ENCODE data around the gene DET1. TPM values are rescaled to one million over a fixed set of nuclear protein-coding genes. Genes with fewer than 3 reads are reported as not detected.

The DET1 gene
- total RNA-seq, 4 donors from 2014 or later = 1.8 to 11.1 (median 9.3) TPM

DNA sequence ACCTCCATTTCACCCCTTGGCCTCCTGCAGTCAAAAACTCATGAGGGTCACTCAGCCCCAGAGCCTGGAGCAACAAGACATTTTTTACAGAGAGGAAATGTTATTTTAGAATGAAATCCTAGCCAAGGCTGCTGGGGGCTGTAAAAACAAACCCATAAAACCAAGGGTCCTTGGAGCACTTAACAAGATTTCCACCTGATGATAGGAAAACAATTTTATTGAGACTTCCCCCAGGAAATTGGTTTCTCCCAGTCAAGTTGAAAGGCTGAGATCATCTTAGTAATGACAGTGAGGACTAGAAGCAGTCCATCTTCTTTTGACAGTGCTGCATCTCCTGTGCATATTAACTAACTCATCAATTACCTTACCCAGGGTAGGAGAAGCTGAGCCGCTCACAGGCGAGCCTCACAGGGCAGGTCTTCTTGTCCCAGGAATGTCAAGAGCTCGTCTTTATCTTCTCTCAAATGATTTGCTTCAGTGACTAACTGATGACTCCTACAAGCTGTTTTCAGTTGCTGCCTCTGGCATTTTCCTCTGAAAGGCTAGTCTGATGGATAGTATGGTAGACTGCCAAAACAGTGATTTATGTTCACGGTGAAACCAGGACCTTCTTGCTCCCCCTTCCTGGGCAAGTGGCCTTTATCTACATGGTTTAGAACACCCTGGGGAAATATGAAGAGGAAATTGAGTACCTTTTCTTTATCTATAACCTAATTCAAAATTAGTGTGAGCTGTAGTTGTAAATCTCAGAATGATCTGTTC is 40.1 kb upstream of the DET1 start:
- no peak for DNase-seq
- Histone ChIP-seq H3K9me3 (no peaks in the 10 kb centered on the region), H3K27ac (no peak overlapping the region), H3K36me3 (no peaks in the 10 kb centered on the region), H3K4me3 (no peak overlapping the region), H3K27me3 (no peaks in the 10 kb centered on the region), H3K4me1 (no peaks in the 10 kb centered on the region)
- intact Hi-C loops (cut with DNase I; ENCODE audit: low total_unique reads) (no loop called here), in situ Hi-C loops (cut with MboI; ENCODE audit: low pct_ligation_motif_present in 1 of 4, low pct_unique_long_range_greater_than_20kb in 1 of 4, low sequenced_read_pairs in 3 of 4) (no loop called here)
- TF ChIP-seq, protein P1, sequence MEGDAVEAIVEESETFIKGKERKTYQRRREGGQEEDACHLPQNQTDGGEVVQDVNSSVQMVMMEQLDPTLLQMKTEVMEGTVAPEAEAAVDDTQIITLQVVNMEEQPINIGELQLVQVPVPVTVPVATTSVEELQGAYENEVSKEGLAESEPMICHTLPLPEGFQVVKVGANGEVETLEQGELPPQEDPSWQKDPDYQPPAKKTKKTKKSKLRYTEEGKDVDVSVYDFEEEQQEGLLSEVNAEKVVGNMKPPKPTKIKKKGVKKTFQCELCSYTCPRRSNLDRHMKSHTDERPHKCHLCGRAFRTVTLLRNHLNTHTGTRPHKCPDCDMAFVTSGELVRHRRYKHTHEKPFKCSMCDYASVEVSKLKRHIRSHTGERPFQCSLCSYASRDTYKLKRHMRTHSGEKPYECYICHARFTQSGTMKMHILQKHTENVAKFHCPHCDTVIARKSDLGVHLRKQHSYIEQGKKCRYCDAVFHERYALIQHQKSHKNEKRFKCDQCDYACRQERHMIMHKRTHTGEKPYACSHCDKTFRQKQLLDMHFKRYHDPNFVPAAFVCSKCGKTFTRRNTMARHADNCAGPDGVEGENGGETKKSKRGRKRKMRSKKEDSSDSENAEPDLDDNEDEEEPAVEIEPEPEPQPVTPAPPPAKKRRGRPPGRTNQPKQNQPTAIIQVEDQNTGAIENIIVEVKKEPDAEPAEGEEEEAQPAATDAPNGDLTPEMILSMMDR (IDR thresholded peaks at IDR 0.05) = no peak
- TF ChIP-seq EP300 (IDR thresholded peaks at IDR 0.05; ENCODE audit: low read depth) = no peak
- TF ChIP-seq POLR2AphosphoS5 (IDR thresholded peaks at IDR 0.05) = no peak
- no peak for TF ChIP-seq POLR2A (IDR thresholded peaks at IDR 0.05)
- 45 to 70% methylated on average over 1 to 4 of the region's 4 CpGs for WGBS, 2 donors (ENCODE audit: low coverage in 1 of 2)

DNA sequence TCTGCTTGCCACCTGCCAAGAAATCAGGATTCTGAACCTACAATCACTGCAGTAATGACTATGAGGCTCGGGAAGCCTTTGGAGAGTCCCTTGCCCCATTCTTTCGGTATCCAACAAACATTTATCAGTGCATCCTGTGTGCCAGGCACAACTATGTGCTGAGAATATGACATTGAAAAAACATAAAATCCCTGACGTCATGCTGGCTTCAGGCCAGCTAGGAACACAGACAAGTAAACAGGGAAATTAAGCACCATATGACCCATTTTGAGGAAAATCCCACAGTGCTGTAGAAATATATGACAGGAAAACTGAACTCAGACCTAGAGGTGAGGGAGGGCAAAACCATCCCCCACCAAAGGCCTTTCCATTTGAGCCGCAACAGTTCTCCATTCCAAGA is 34.1 kb upstream of the DET1 start:
- no peak for TF ChIP-seq EP300 (IDR thresholded peaks at IDR 0.05; ENCODE audit: low read depth)
- no peak for TF ChIP-seq POLR2A (IDR thresholded peaks at IDR 0.05)
- TF ChIP-seq, protein P1 (IDR thresholded peaks at IDR 0.05) = no peak
- TF ChIP-seq POLR2AphosphoS5 (IDR thresholded peaks at IDR 0.05) = no peak
- 53 to 55% methylated on average over 2 to 4 of the region's 4 CpGs for WGBS, 2 donors (ENCODE audit: low coverage in 1 of 2)
- intact Hi-C loops (cut with DNase I; ENCODE audit: low total_unique reads) = no loop called here
- H3K4me3 ChIP-seq = no peak overlapping the region
- H3K27ac ChIP-seq = no peak overlapping the region
- H3K27me3 ChIP-seq = no peaks in the 10 kb centered on the region
- in situ Hi-C loops (cut with MboI; ENCODE audit: low pct_ligation_motif_present in 1 of 4, low pct_unique_long_range_greater_than_20kb in 1 of 4, low sequenced_read_pairs in 3 of 4) = no loop called here
- no peak for DNase-seq
- H3K9me3 ChIP-seq = no peaks in the 10 kb centered on the region
- no peaks in the 10 kb centered on the region for H3K36me3 ChIP-seq
- no peaks in the 10 kb centered on the region for H3K4me1 ChIP-seq

GRCh38 chr15:88579322-88579721 is 32.8 kb upstream of the DET1 start:
- H3K9me3 ChIP-seq = no peaks in the 10 kb centered on the region
- TF ChIP-seq POLR2AphosphoS5 (IDR thresholded peaks at IDR 0.05) (no peak), EP300 (IDR thresholded peaks at IDR 0.05; ENCODE audit: low read depth) (no peak), POLR2A (IDR thresholded peaks at IDR 0.05) (no peak)
- no peaks in the 10 kb centered on the region for H3K36me3 ChIP-seq
- H3K4me3 ChIP-seq = no peak overlapping the region
- no peak for DNase-seq
- WGBS, 2 donors (ENCODE audit: low coverage in 1 of 2) = 53 to 67% methylated on average over 3 of the region's 3 CpGs
- intact Hi-C loops (cut with DNase I; ENCODE audit: low total_unique reads) (no loop called here), in situ Hi-C loops (cut with MboI; ENCODE audit: low pct_ligation_motif_present in 1 of 4, low pct_unique_long_range_greater_than_20kb in 1 of 4, low sequenced_read_pairs in 3 of 4) (no loop called here)
- no peaks in the 10 kb centered on the region for H3K27me3 ChIP-seq
- H3K4me1 ChIP-seq = no peaks in the 10 kb centered on the region
- no peak overlapping the region for H3K27ac ChIP-seq

- in situ Hi-C loops (cut with MboI; ENCODE audit: low pct_ligation_motif_present in 1 of 4, low pct_unique_long_range_greater_than_20kb in 1 of 4, low sequenced_read_pairs in 3 of 4) = no loop called here
- H3K4me3 ChIP-seq = no peak overlapping the region
- H3K4me1 ChIP-seq = no peaks in the 10 kb centered on the region
- intact Hi-C loops (cut with DNase I; ENCODE audit: low total_unique reads) = no loop called here
- no peaks in the 10 kb centered on the region for H3K9me3 ChIP-seq
- H3K27me3 ChIP-seq = no peaks in the 10 kb centered on the region
- WGBS, 2 donors (ENCODE audit: low coverage in 1 of 2) = 51 to 74% methylated on average over 2 to 7 of the region's 7 CpGs
- H3K36me3 ChIP-seq = no peaks in the 10 kb centered on the region
- DNase-seq = no peak
- H3K27ac ChIP-seq = no peak overlapping the region
- TF ChIP-seq EP300 (IDR thresholded peaks at IDR 0.05; ENCODE audit: low read depth) = no peak
- no peak for TF ChIP-seq POLR2AphosphoS5 (IDR thresholded peaks at IDR 0.05)
- TF ChIP-seq, protein P1 (IDR thresholded peaks at IDR 0.05) = no peak
- no peak for TF ChIP-seq POLR2A (IDR thresholded peaks at IDR 0.05)
These were observed 28.2 kb upstream of the DET1 start for GRCh38 chr15:88574655-88575054.

Data from transverse colon (tissue), 4 donors.